Measurements from ENCODE around the gene MEGF6.
A peak's percentile ranks its signal among the peaks of the same experiment; 100 is the strongest.
"Not testable (repeated sequence)": the region's sequence is repeated elsewhere in the genome, so short reads cannot be mapped to it uniquely, and the experiment has no call there.

The MEGF6 gene

DNA sequence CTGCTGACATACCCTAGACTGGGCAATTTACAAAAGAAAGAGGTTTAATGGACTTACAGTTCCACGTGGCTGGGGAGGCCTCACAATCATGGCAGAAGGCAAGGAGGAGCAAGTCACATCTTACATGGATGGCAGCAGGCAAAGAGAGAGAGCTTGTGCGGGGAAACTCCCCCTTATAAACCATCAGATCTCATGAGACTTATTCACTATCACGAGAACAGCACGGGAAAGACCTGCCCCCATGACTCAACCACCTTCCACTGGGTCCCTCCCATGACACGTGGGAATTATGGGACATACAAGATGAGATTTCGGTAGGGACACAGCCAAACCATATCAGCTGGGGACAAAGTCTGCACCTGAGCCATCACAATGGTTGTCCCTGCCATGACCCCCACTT is 35.8 kb downstream of the MEGF6 start:
- DNase-seq: not testable (repeated sequence)

- DNase-seq: peak in 1 of 58 donors; percentile 17
Measured at GRCh38 chr1:3573500-3573899, 37.8 kb downstream of the MEGF6 start.

- not testable (repeated sequence) for DNase-seq
Measured at GRCh38 chr1:3572638-3573037, 38.7 kb downstream of the MEGF6 start.

GRCh38 chr1:3571263-3571662 is 40.0 kb downstream of the MEGF6 start:
- no peak for DNase-seq

GRCh38 chr1:3570066-3570986 is 41.0 kb downstream of the MEGF6 start:
- DNase-seq: no peak

- DNase-seq: no peak
Measured at GRCh38 chr1:3569436-3569835, 41.9 kb downstream of the MEGF6 start.

DNA sequence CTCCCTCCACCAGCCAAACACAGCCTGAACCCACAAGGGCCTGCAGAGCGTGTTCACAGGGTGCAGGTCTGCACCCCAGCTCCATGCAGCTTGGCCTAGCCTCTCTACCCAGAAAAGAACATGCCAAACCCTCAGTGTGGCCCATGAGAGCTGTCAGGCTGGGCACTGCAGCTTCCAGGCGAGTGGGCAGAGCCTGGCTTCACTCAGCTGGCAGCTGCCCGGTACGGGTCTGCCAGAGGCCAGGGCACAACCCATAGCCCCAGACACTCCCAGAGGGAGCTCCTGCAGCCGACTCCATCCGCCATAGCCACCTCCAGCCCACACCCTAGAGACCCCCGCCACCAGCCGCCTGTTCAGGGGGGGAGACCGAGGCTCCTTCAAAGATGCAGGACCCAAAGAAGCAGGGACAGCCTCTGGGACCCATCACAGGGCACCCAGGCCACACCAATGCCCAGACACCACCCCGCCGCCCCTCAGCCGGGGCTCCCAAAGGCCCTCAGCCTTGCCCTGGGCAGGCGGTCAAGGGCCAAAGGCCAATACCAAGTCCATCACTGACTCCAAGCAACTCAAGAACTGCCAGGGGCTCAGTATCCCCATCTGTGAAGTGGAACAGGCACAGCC is 42.4 kb downstream of the MEGF6 start:
- peak in 1 of 58 donors; percentile 6 for DNase-seq

- no peak for DNase-seq
Measured at GRCh38 chr1:3566951-3567804, 44.1 kb downstream of the MEGF6 start.

GRCh38 chr1:3566003-3566885 is 45.1 kb downstream of the MEGF6 start:
- no peak for DNase-seq

DNA sequence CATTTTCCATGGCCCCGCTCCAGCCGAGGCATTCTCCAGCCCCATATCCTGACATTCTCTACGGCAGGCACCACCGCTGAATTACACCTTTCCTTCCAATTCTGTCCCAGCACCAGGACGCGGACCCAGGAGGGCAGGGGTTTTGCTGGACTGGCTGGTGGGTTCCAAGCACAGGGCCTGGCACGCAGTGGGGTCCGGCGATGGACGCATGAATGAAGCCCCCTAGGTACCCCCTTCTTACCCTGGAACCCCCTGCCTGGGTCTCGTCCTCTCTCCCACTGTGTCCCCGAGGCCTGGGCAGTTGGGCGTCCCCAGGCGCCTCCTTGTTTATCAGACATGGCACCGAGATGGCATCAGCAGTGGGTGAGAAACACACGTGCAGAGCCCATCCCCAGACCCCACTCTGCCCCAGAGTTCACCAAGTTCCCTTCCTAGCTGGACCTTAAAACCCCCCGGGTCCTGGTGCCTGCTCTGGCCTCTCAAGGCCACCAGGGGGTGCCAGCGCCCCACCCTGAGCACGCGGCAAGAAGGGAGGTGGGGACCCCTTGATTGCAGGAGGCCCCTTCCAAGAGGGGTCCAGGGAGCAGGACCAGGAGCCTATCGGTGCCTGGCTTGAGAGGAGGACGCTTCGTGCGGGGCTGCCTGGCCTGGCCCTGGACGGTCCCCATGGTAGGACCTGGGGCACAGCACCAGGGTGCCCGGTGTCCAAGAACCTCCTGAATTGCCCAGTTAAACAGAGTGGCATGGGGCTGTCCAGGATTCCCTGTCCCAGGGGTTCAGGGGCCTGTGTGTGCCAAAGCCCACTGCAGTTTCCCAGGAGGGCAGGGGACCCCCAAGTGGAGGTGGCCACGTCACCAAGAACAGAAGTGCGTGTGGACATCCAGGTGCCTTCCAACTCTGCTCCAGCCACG is 46.1 kb downstream of the MEGF6 start:
- DNase-seq: peak in 3 of 58 donors; percentile 13 to 29 (median 18)

- DNase-seq: peak in 1 of 58 donors; percentile 18
Measured at GRCh38 chr1:3563610-3564009, 47.7 kb downstream of the MEGF6 start.

- DNase-seq: no peak
Measured at GRCh38 chr1:3563125-3563524, 48.2 kb downstream of the MEGF6 start.

- no peak for DNase-seq
Measured at GRCh38 chr1:3562712-3563111, 48.6 kb downstream of the MEGF6 start.

GRCh38 chr1:3561702-3562101 is 49.6 kb downstream of the MEGF6 start:
- peak in 1 of 58 donors; percentile 25 for DNase-seq

GRCh38 chr1:3560981-3561380 is 50.3 kb downstream of the MEGF6 start:
- no peak for DNase-seq

DNA sequence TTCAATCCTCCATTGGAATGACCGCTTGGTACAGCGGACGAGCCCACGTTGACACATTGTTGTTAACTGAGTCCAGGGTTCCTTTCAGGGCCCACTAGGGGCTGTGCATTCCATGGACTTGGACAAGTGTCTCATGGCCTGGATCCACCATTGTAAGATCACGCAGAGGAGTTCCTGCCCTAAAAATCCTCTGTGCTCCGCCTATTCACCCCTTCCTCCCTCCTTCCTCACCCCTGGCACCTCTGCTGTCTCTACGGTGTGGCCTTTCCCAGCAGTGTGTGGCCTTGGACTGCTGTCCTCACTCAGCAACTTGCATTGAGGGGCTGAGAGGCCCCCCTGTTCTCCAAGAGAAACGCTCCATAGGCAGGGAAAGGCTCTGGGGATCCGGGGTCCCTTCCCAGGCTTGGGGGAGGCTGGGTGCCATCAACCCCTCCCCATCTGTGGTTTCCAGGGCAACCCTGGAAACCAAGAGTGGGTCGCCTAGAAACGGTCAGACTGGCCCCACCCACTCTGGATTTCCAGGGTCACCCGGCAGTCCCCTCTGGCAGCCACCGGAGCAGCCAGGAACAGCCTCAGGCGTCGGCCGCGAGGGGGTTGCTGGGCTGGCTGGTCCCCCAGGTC is 50.9 kb downstream of the MEGF6 start:
- peak in 4 of 58 donors; percentile 16 to 60 (median 28) for DNase-seq

DNA sequence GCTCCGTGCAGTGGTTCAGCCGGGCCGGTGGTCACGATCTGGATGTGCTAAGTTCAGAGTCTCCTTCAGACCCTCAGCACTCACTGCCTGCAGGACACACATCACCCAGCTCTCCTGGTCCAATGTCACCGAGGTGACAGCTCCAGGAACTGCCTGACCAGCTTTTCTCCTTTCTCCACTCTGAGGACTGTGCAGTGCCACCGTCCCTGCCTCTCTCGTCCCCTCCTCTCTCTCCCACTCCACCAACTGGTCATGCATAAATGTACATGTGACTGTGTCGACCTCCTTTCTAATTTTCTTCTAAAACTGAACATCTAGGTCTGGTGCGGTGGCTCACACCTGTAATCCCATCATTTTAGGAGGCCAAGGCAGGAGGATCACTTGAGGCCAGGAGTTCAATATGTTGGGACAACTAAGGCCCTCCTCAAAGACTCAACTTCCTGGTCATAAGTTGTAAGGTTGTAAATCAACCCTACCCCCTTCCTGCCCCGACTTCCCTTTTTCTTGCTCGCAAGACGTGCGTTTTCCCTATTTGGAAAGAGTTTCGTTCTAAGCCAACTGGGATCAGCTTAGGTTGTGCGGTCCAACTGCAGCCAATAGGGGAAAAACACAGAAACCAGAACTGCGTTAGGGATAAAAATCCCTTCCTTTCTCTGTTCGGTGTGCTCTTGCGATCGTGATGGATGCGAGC is 53.1 kb downstream of the MEGF6 start:
- no peak for DNase-seq

- DNase-seq: no peak
Measured at GRCh38 chr1:3557366-3557765, 53.9 kb downstream of the MEGF6 start.
